GM12878 (cell line): ENCODE data around the gene CD276. TPM values are rescaled to one million over a fixed set of nuclear protein-coding genes. Genes with fewer than 3 reads are reported as not detected.
"Not testable (repeated sequence)": the region's sequence is repeated elsewhere in the genome, so short reads cannot be mapped to it uniquely, and the experiment has no call there.

Source experiments
- ATAC-seq: fragments of 200-7000 bp; cut with Tn5 transposase; 3 replicates; pipeline ENCODE4 v1.9.1; 2020; ENCODE audit warnings: mild to moderate bottlenecking, moderate library complexity
- BruUV-seq: library from RNA; stranded (reverse); fragments of 400-500 nt; replicated peaks from 2 replicates; lab custom pipeline; 2021; lab: Mats Ljungman, UMichigan
- CTCF ChIA-PET: fragments of 300-600 bp; sonication (Branson Sonifier 250); formaldehyde crosslinking; extraction: SDS; loops from one replicate; lab custom pipeline; 2021; ENCODE audit warnings: inconsistent platforms; lab: Yijun Ruan, JAX
- POLR2A ChIA-PET: fragments of 350-600 bp; formaldehyde crosslinking; extraction: SDS; loops from one replicate; lab custom pipeline; 2021; ENCODE audit warnings: inconsistent platforms; lab: Charles Lee
- RAD21 ChIA-PET: fragments of 300-600 bp; sonication (Branson Sonifier 250); formaldehyde crosslinking; loops from one replicate; lab custom pipeline; 2023; ENCODE audit warnings: antibody characterized with exemption; ENCODE audit not compliant: unreplicated experiment; lab: Charles Lee
- SMC1A ChIA-PET: fragments of 300-600 bp; sonication (Branson Sonifier 250); formaldehyde crosslinking; loops from one replicate; lab custom pipeline; 2023; ENCODE audit not compliant: unreplicated experiment, uncharacterized antibody; lab: Charles Lee
- DNase-seq: peaks from one replicate; pipeline ENCODE4 v3.0.0-alpha.2; 2011; ENCODE audit warnings: low read depth, low spot score
- FAIRE-seq: peaks from 3 replicates; lab custom pipeline; 2011; peaks lifted over from hg19 to GRCh38; lab: Jason Lieb, UNC
- H2AFZ ChIP-seq: 2 replicates; pipeline ENCODE4 v1.6.0; 2011; ENCODE audit warnings: low read depth, low read length, control low read depth; ENCODE audit not compliant: control insufficient read depth
- H3K27ac ChIP-seq: 2 replicates; pipeline ENCODE4 v1.5.1; 2011; ENCODE audit warnings: control low read depth; ENCODE audit not compliant: control insufficient read depth, insufficient read depth
- H3K27me3 ChIP-seq, 2 experiments: replicated peaks in 1 of 2; 2 replicates each; pipeline versions ENCODE4 v1.6.0 to v1.6.1; 2011; ENCODE audit warnings: low read length in 1 of 2; ENCODE audit not compliant: control insufficient read depth in 2 of 2, insufficient read depth in 2 of 2
- H3K36me3 ChIP-seq, 2 experiments: 2 replicates each; pipeline ENCODE4 v1.5.1; 2011; ENCODE audit warnings: low read length in 1 of 2; ENCODE audit not compliant: control insufficient read depth in 2 of 2, insufficient read depth in 2 of 2
- H3K4me1 ChIP-seq: 2 replicates; pipeline ENCODE4 v1.6.1; 2011; ENCODE audit warnings: mild to moderate bottlenecking, low read length, moderate library complexity, mixed read lengths; ENCODE audit not compliant: control insufficient read depth, insufficient read depth
- H3K4me2 ChIP-seq: 2 replicates; pipeline ENCODE4 v1.6.0; 2011; ENCODE audit warnings: control low read depth; ENCODE audit not compliant: control insufficient read depth, insufficient read depth
- H3K4me3 ChIP-seq: fragments of 200-600 bp; sonication (generic); 2 replicates; pipeline ENCODE4 v1.5.1; 2016
- H3K79me2 ChIP-seq: 2 replicates; pipeline ENCODE4 v1.6.0; 2011; ENCODE audit warnings: low read length; ENCODE audit not compliant: control insufficient read depth, insufficient read depth
- H3K9ac ChIP-seq: 2 replicates; pipeline ENCODE4 v1.8.0; 2011; ENCODE audit warnings: low read length, control low read depth, mixed read lengths; ENCODE audit not compliant: control insufficient read depth, insufficient read depth
- H3K9me3 ChIP-seq: replicated peaks from 3 replicates; pipeline ENCODE4 v1.5.1; 2011; ENCODE audit warnings: mild to moderate bottlenecking, low read length; ENCODE audit not compliant: control insufficient read depth, insufficient read depth
- H4K20me1 ChIP-seq: 2 replicates; pipeline ENCODE4 v1.6.0; 2011; ENCODE audit not compliant: control insufficient read depth, insufficient read depth
- WGBS: methylation state at CpG from one replicate; pipeline ENCODE4 v1.1.6; 2016; ENCODE audit warnings: low lambda C conversion rate; ENCODE audit not compliant: insufficient replicate concordance, insufficient coverage; ENCODE audit errors: missing lambda C conversion rate; 5-methylcytosine and 5-hydroxymethylcytosine counted together
- in situ Hi-C: fragments of 300-500 bp; cut with MboI; formaldehyde crosslinking; loops from 9 replicates; pipeline ENCODE4 v1.14.3; 2018; ENCODE audit warnings: mixed read lengths
- intact Hi-C: fragments of 100-400 bp; cut with micrococcal nuclease; formaldehyde crosslinking; loops from one replicate; pipeline ENCODE4 v1.14.2; 2022; ENCODE audit not compliant: unreplicated experiment
- polyA plus RNA-seq, 11 experiments: library from polyadenylated mRNA; depleted of rRNA in 4 of 11; unstranded in 6 of 11; stranded (reverse) in 5 of 11; fragments of >200 nt; fragmentation: Nextera tagmentation in 4 of 11; fragmentation: Illumina TruSeq in 1 of 11; extraction: Ambion mirVana in 4 of 11; extraction: Trizol in 1 of 11; gene quantifications; 1 replicate in 1 of 11; 2 replicates in 10 of 11; pipeline versions ENCODE4 v1.2.1 to v1.2.3, GENCODE V29; 2011 to 2016; ENCODE audit warnings: inconsistent platforms in 2 of 11, missing spikeins in 2 of 11, low read depth in 1 of 11
- total RNA-seq, 4 experiments: library from RNA; depleted of rRNA in 3 of 4; stranded (reverse); fragments of >200 nt in 3 of 4; fragmentation: Illumina TruSeq in 1 of 4; extraction: Trizol in 1 of 4; gene quantifications; 2 replicates each; pipeline versions ENCODE4 v1.2.1 to v1.2.3, GENCODE V29; 2013 to 2021

The CD276 gene
- total and polyA plus RNA-seq, 10 of the 15 experiments (the other 5 are each of a cell fraction or from before 2014, with no cell fraction given): 0.11 to 3.0 (median 1.2) TPM

- intact Hi-C loops: loop anchor here (5.0 kb wide), 1 partner anchor 460 kb away; no protein-coding TSS in a partner anchor
- POLR2A ChIA-PET, H3K9ac ChIP-seq: not testable (repeated sequence)
Measured at GRCh38 chr15:73702311-73703239, 18.4 kb downstream of the CD276 start.

GRCh38 chr15:73703601-73704000 is 19.4 kb downstream of the CD276 start:
- ATAC-seq, H3K36me3 ChIP-seq, H3K4me1 ChIP-seq, POLR2A ChIA-PET, H3K27ac ChIP-seq, H3K9ac ChIP-seq, H3K4me3 ChIP-seq, FAIRE-seq, H3K27me3 ChIP-seq, H3K9me3 ChIP-seq, BruUV-seq, H2AFZ ChIP-seq, H3K4me2 ChIP-seq, DNase-seq, H3K79me2 ChIP-seq, H4K20me1 ChIP-seq, in situ Hi-C loops, RAD21 ChIA-PET: not testable (repeated sequence)
- intact Hi-C loops: loop anchor here (5.0 kb wide), 1 partner anchor 461 kb away; no protein-coding TSS in a partner anchor
- ChIA-PET SMC1A (interaction anchor here (2.0 kb wide), 1 partner anchor 67 kb away, joined by 5 read pairs; no protein-coding TSS in a partner anchor), CTCF (interaction anchor here (1.0 to 12.5 kb wide), 3 partner anchors 15 to 462 kb away, joined by 3 to 216 read pairs (median 5); partner anchors contain the start of gene NPTN)
- 57% methylated on average over 23 of the region's 23 CpGs for WGBS

More at GRCh38 chr15:73702311-73703239, 18.4 kb downstream of the CD276 start:
- H3K4me1 ChIP-seq, FAIRE-seq, in situ Hi-C loops, H3K27me3 ChIP-seq, H3K36me3 ChIP-seq, H3K27ac ChIP-seq, H3K4me3 ChIP-seq, H3K9me3 ChIP-seq, DNase-seq, H3K4me2 ChIP-seq, ATAC-seq, H2AFZ ChIP-seq, H3K79me2 ChIP-seq, BruUV-seq, H4K20me1 ChIP-seq: not testable (repeated sequence)
- 55% methylated on average over 28 of the region's 33 CpGs for WGBS
- CTCF ChIA-PET: interaction anchor here (1.0 to 12.5 kb wide), 3 partner anchors 25 to 461 kb away, joined by 3 to 216 read pairs (median 14); partner anchors contain the start of gene NPTN
- SMC1A ChIA-PET: interaction anchor here (1.0 kb wide), 1 partner anchor 25 kb away, joined by 3 read pairs; no protein-coding TSS in a partner anchor
- RAD21 ChIA-PET: interaction anchor here (3.4 kb wide), 1 partner anchor 25 kb away, joined by 19 read pairs; no protein-coding TSS in a partner anchor

- CTCF ChIA-PET: interaction anchor here (0.5 to 12.5 kb wide), 15 partner anchors 10 to 1478 kb away, joined by 3 to 216 read pairs (median 5); partner anchors contain the start of gene NPTN
- SMC1A ChIA-PET: interaction anchor here (2.0 kb wide), 2 partner anchors 68 to 419 kb away, joined by 5 read pairs; no protein-coding TSS in a partner anchor
- H3K27me3 ChIP-seq, H2AFZ ChIP-seq, H3K9ac ChIP-seq, FAIRE-seq, H3K27ac ChIP-seq, H3K79me2 ChIP-seq, ATAC-seq, H3K9me3 ChIP-seq, H3K36me3 ChIP-seq, H3K4me1 ChIP-seq, POLR2A ChIA-PET, H4K20me1 ChIP-seq, BruUV-seq, H3K4me2 ChIP-seq, in situ Hi-C loops, DNase-seq, H3K4me3 ChIP-seq: not testable (repeated sequence)
- 48% methylated on average over 18 of the region's 23 CpGs for WGBS
- intact Hi-C loops: loop anchor here (5.0 kb wide), 1 partner anchor 462 kb away; no protein-coding TSS in a partner anchor
- RAD21 ChIA-PET: interaction anchor here (0.9 to 2.0 kb wide), 3 partner anchors 18 to 429 kb away, joined by 3 to 11 read pairs (median 3); no protein-coding TSS in a partner anchor
Measured at GRCh38 chr15:73704142-73704868, 20.1 kb downstream of the CD276 start.
